ENCODE measurements around the gene CYSLTR2. TPM values are rescaled to one million over a fixed set of nuclear protein-coding genes. Genes with fewer than 3 reads are reported as not detected.

Gene CYSLTR2
- total and polyA plus RNA-seq, 2 of the 8 experiments (the other 6 are each of a cell fraction or from before 2014, with no cell fraction given): not detected

GRCh38 chr13:48712141-48712540 lies 58.4 kb downstream of the CYSLTR2 start:
- ChIA-PET CTCF (ENCODE audit: partially characterized antibody) (interaction anchor here (1.1 to 1.5 kb wide), 2 partner anchors 20 to 27 kb away, joined by 3 to 8 read pairs; no protein-coding TSS in a partner anchor), POLR2A (ENCODE audit: partially characterized antibody) (no interaction called here)
- Histone ChIP-seq H3K79me1 (ENCODE audit: low read depth, low read length) (no peaks in the 10 kb centered on the region), H3K27ac (ENCODE audit: low read depth, low read length) (no peak overlapping the region), H4K20me1 (replicated peaks in 1 of 2; ENCODE audit: control insufficient read depth in 1 of 2, insufficient read depth in 2 of 2, low read length in 2 of 2) (no peaks in the 10 kb centered on the region), H3K23ac (ENCODE audit: insufficient read length) (no peak overlapping the region), H3K4ac (replicated peaks; ENCODE audit: insufficient read length, low read depth, low read length) (no peak overlapping the region), H3K14ac (ENCODE audit: insufficient read length) (no peak overlapping the region), H3K4me3 (ENCODE audit: extremely low read depth in 1 of 4, insufficient read depth in 2 of 4, low read depth in 3 of 4, low read length in 4 of 4) (no peak overlapping the region), H3K4me2 (ENCODE audit: insufficient read depth in 1 of 2, low read depth in 2 of 2, low read length in 2 of 2) (no peak overlapping the region), H3K9me3 (ENCODE audit: insufficient read depth in 2 of 2, low read depth in 1 of 2, low read length in 1 of 2) (peaks cover 27 to 30% of the 10 kb centered on the region in 2 experiments), H3K9ac (replicated peaks in 1 of 4; ENCODE audit: extremely low read depth in 1 of 4, low read depth in 3 of 4, low read length in 3 of 4) (no peak overlapping the region), H4K8ac (ENCODE audit: extremely low read depth, insufficient read depth, low read length) (no peak overlapping the region), H3K18ac (ENCODE audit: extremely low read depth, low read length) (no peak overlapping the region), H3K36me3 (ENCODE audit: control insufficient read depth in 2 of 4, insufficient read depth in 4 of 4, low read length in 3 of 4) (no peaks in the 10 kb centered on the region), H2BK5ac (ENCODE audit: low read depth, low read length) (no peak overlapping the region), H4K91ac (replicated peaks; ENCODE audit: insufficient read length, low read length) (no peak overlapping the region), H2BK20ac (ENCODE audit: low read length) (no peak overlapping the region), H4K5ac (ENCODE audit: insufficient read length, low read depth, low read length) (no peak overlapping the region), H2AK5ac (ENCODE audit: low read depth, low read length) (no peak overlapping the region), H3K79me2 (ENCODE audit: control insufficient read depth in 1 of 2, insufficient read depth in 2 of 2, low read length in 2 of 2) (no peaks in the 10 kb centered on the region), H3K27me3 (replicated peaks in 1 of 4; ENCODE audit: control insufficient read depth in 3 of 4, extremely low read depth in 1 of 4, insufficient read depth in 3 of 4, low read length in 3 of 4) (no peaks in the 10 kb centered on the region), H2AFZ (ENCODE audit: low read length) (no peak overlapping the region), H2BK12ac (ENCODE audit: low read depth, low read length) (no peak overlapping the region), H2BK15ac (ENCODE audit: low read length) (no peak overlapping the region), H3K56ac (replicated peaks; ENCODE audit: insufficient read length, low read depth, low read length) (no peak overlapping the region), H2BK120ac (replicated peaks; ENCODE audit: low read depth, low read length) (no peak overlapping the region), H3K4me1 (replicated peaks in 1 of 4; ENCODE audit: control insufficient read depth in 3 of 4, insufficient read depth in 4 of 4, low read length in 3 of 4) (peaks cover 0 to 4% (median 0%) of the 10 kb centered on the region in 4 experiments; a peak in 1 of 7 replicates), H3K23me2 (ENCODE audit: low read depth, low read length) (no peaks in the 10 kb centered on the region; the same call in 1 of the 2 replicates)
- no peak for DNase-seq (ENCODE audit: low read depth in 1 of 2, low spot score in 2 of 2)
- FAIRE-seq: no peak
- TF ChIP-seq BCL11A (IDR thresholded peaks at IDR 0.05; ENCODE audit: low read depth in 2 of 2, low read length in 2 of 2) (no peak), CHD1 (IDR thresholded peaks at IDR 0.05; ENCODE audit: low read depth, low read length) (no peak), CREB1 (IDR thresholded peaks at IDR 0.05) (no peak), TCF12 (IDR thresholded peaks at IDR 0.05; ENCODE audit: low read depth, low read length) (no peak), HDAC2 (IDR thresholded peaks at IDR 0.05; ENCODE audit: borderline replicate concordance in 1 of 2, low read depth in 2 of 2, low read length in 2 of 2) (no peak), BRCA1 (IDR thresholded peaks at IDR 0.05; ENCODE audit: low read depth, low read length) (no peak), RAD21 (IDR thresholded peaks at IDR 0.05 in 1 of 2, conservative IDR thresholded peaks at IDR 0.05 in 1 of 2; ENCODE audit: low read depth in 2 of 2, low read length in 2 of 2) (no peak), EP300 (IDR thresholded peaks at IDR 0.05; ENCODE audit: borderline replicate concordance in 1 of 2, low read depth in 2 of 2, low read length in 2 of 2) (no peak)
- TF ChIP-seq, protein P1, sequence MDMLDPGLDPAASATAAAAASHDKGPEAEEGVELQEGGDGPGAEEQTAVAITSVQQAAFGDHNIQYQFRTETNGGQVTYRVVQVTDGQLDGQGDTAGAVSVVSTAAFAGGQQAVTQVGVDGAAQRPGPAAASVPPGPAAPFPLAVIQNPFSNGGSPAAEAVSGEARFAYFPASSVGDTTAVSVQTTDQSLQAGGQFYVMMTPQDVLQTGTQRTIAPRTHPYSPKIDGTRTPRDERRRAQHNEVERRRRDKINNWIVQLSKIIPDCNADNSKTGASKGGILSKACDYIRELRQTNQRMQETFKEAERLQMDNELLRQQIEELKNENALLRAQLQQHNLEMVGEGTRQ (IDR thresholded peaks at IDR 0.05; ENCODE audit: low read length): no peak
